ENCODE data around the gene ADPRS. TPM values are rescaled to one million over a fixed set of nuclear protein-coding genes. Genes with fewer than 3 reads are reported as not detected.

ADPRS gene
- total and polyA plus RNA-seq, 9 of the 15 experiments (the other 6 are each of a cell fraction or from before 2014, with no cell fraction given): 5.9 to 40.0 (median 27.4) TPM

DNA sequence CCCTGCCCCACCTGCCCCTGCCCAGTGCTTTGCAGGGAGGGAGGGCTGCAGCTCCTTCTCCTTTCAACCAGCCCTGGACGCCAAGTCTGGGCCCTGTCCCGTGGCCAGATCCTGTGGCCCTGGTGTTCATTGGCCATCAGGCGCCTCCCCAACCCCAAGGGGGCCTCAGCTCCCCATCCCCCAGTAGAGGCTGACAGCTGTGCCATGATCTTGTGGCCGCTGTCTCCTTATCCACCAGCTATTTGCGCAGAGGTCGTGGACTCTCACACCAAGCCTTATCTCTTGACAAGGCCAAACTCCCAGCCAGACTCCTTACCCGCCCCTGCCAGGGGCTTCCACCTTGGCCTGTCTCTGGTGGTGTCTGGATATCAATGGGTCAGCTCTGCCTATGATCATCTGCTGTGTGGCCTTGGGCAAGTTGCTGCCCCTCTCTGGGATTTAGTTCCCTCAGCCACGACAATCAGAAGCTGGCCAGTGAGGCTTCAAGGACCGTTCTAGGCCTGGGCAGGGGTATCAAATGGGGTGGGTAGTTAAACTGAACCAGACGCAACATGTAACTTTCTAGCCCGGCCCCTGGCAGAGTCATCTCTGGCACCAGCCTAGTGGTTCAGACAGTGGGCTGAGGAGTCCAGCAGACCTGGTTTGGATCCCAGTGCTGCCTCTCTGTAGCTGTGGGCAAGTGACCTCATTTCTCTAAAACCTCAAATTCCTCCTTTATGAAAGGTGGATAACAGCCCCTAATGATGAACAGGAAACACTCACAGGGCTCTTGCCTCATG, 39.6 kb downstream of the ADPRS start (continued):
- TF ChIP-seq, protein P1, sequence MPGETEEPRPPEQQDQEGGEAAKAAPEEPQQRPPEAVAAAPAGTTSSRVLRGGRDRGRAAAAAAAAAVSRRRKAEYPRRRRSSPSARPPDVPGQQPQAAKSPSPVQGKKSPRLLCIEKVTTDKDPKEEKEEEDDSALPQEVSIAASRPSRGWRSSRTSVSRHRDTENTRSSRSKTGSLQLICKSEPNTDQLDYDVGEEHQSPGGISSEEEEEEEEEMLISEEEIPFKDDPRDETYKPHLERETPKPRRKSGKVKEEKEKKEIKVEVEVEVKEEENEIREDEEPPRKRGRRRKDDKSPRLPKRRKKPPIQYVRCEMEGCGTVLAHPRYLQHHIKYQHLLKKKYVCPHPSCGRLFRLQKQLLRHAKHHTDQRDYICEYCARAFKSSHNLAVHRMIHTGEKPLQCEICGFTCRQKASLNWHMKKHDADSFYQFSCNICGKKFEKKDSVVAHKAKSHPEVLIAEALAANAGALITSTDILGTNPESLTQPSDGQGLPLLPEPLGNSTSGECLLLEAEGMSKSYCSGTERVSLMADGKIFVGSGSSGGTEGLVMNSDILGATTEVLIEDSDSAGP (CRISPR knock-in tag; IDR thresholded peaks at IDR 0.05): no peak
- TF ChIP-seq NCOA1 (IDR thresholded peaks at IDR 0.05; ENCODE audit: low read depth): no peak
- TF ChIP-seq CAMTA2 (CRISPR knock-in tag; conservative IDR thresholded peaks at IDR 0.05): no peak
- no peak for TF ChIP-seq POU5F1 (IDR thresholded peaks at IDR 0.05; ENCODE audit: borderline replicate concordance, low read depth, low read length, partially characterized antibody)
- no peak for TF ChIP-seq ZNF174 (CRISPR knock-in tag; IDR thresholded peaks at IDR 0.05)
- TF ChIP-seq, protein P2, sequence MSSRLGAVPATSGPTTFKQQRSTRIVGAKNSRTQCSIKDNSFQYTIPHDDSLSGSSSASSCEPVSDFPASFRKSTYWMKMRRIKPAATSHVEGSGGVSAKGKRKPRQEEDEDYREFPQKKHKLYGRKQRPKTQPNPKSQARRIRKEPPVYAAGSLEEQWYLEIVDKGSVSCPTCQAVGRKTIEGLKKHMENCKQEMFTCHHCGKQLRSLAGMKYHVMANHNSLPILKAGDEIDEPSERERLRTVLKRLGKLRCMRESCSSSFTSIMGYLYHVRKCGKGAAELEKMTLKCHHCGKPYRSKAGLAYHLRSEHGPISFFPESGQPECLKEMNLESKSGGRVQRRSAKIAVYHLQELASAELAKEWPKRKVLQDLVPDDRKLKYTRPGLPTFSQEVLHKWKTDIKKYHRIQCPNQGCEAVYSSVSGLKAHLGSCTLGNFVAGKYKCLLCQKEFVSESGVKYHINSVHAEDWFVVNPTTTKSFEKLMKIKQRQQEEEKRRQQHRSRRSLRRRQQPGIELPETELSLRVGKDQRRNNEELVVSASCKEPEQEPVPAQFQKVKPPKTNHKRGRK (tag; IDR thresholded peaks at IDR 0.05): no peak
- TF ChIP-seq RBBP5 (IDR thresholded peaks at IDR 0.05; ENCODE audit: borderline replicate concordance, insufficient read depth, low read length, poor library complexity, severe bottlenecking): no peak
- no peak for TF ChIP-seq NR4A1 (CRISPR knock-in tag; IDR thresholded peaks at IDR 0.05)
- TF ChIP-seq NR4A1 (tag; IDR thresholded peaks at IDR 0.05): no peak
- TF ChIP-seq, protein P3, sequence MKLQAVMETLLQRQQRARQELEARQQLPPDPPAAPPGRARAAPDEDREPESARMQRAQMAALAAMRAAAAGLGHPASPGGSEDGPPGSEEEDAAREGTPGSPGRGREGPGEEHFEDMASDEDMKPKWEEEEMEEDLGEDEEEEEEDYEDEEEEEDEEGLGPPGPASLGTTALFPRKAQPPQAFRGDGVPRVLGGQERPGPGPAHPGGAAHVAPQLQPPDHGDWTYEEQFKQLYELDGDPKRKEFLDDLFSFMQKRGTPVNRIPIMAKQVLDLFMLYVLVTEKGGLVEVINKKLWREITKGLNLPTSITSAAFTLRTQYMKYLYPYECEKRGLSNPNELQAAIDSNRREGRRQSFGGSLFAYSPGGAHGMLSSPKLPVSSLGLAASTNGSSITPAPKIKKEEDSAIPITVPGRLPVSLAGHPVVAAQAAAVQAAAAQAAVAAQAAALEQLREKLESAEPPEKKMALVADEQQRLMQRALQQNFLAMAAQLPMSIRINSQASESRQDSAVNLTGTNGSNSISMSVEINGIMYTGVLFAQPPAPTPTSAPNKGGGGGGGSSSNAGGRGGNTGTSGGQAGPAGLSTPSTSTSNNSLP (IDR thresholded peaks at IDR 0.05; ENCODE audit: borderline replicate concordance, low read depth, low read length): no peak
- no peak; the same call in 1 of the 2 replicates for TF ChIP-seq MTA2 (IDR thresholded peaks at IDR 0.05; ENCODE audit: low read depth)
- TF ChIP-seq TBP (optimal IDR thresholded peaks at IDR 0.05; ENCODE audit: low read depth, low read length): no peak
- TF ChIP-seq STAT5B (CRISPR knock-in tag; IDR thresholded peaks at IDR 0.05): no peak
- TF ChIP-seq LARP7 (IDR thresholded peaks at IDR 0.05): no peak
- no peak for TF ChIP-seq ZNF785 (CRISPR knock-in tag; IDR thresholded peaks at IDR 0.05)
- no peak for TF ChIP-seq IFI16 (CRISPR knock-in tag; IDR thresholded peaks at IDR 0.05)
- no peak for TF ChIP-seq NCOA4 (IDR thresholded peaks at IDR 0.05; ENCODE audit: partially characterized antibody)
- TF ChIP-seq, protein P4, sequence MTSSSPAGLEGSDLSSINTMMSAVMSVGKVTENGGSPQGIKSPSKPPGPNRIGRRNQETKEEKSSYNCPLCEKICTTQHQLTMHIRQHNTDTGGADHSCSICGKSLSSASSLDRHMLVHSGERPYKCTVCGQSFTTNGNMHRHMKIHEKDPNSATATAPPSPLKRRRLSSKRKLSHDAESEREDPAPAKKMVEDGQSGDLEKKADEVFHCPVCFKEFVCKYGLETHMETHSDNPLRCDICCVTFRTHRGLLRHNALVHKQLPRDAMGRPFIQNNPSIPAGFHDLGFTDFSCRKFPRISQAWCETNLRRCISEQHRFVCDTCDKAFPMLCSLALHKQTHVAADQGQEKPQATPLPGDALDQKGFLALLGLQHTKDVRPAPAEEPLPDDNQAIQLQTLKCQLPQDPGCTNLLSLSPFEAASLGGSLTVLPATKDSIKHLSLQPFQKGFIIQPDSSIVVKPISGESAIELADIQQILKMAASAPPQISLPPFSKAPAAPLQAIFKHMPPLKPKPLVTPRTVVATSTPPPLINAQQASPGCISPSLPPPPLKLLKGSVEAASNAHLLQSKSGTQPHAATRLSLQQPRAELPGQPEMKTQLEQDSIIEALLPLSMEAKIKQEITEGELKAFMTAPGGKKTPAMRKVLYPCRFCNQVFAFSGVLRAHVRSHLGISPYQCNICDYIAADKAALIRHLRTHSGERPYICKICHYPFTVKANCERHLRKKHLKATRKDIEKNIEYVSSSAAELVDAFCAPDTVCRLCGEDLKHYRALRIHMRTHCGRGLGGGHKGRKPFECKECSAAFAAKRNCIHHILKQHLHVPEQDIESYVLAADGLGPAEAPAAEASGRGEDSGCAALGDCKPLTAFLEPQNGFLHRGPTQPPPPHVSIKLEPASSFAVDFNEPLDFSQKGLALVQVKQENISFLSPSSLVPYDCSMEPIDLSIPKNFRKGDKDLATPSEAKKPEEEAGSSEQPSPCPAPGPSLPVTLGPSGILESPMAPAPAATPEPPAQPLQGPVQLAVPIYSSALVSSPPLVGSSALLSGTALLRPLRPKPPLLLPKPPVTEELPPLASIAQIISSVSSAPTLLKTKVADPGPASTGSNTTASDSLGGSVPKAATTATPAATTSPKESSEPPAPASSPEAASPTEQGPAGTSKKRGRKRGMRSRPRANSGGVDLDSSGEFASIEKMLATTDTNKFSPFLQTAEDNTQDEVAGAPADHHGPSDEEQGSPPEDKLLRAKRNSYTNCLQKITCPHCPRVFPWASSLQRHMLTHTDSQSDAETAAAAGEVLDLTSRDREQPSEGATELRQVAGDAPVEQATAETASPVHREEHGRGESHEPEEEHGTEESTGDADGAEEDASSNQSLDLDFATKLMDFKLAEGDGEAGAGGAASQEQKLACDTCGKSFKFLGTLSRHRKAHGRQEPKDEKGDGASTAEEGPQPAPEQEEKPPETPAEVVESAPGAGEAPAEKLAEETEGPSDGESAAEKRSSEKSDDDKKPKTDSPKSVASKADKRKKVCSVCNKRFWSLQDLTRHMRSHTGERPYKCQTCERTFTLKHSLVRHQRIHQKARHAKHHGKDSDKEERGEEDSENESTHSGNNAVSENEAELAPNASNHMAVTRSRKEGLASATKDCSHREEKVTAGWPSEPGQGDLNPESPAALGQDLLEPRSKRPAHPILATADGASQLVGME (CRISPR knock-in tag; IDR thresholded peaks at IDR 0.05): no peak
